Activated T-helper 1 cell treated with Interleukin-2 at 50 U/mL for 16 hours (primary cell): ENCODE measurements around the gene TP53TG5.

Source experiments
- DNase-seq: peaks from one replicate; pipeline ENCODE4 v3.0.0-alpha.2; 2020; ENCODE audit warnings: low read depth

Gene TP53TG5

DNA sequence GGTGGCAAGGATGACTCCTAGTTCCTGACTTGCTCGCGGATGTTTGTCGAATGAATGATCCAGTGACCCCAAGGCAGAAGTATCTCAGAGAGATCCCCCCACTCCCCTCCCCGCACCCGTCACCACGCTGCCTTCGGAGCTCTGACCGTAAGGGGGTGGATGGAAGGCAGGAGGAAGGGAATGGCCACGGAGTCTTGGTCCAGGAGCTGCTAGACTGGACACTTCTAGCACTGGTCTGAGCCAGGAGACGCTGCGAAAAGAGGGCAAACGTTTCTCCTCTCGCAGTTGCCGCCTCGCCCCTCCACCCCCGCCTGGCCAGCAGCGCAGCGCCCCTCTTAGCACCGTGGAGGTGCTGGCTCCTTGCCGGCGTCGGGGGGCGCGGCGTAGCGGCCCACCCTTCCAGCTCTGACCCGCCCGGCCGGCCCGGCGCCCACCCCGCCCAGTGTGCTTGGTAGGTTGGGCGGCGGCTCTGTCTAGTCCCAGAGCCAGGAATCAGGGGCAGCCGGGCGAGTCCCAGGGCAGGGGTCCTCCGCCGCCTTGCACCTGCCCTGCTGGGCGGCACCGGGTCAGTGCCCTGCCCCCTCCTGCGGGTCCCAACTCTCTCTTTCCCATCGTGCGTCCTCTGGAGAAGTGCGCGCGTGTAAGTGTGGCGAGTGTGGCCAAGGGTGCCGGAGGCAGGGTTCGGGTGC lies 27.6 kb upstream of the TP53TG5 start:
- DNase-seq = no peak

DNA sequence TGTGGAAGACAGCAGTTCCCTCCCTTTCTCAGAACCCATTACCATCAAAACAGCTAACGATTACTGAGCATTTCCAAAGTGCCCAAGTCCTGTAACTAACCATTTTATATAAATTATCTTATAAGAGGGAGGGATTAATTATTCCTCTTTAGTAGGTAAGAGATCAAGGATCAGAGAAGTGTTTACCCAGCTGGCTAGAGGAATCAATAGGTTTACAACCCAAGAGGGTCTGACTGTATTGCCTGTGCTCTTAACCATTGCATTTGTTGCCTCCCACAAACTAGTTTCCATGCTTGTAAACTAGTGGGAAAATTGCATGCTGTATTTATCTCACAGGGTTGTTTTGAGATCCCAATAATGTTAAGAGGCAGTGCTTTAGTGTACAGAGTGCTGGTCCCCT lies 26.3 kb upstream of the TP53TG5 start:
- no peak for DNase-seq

DNA sequence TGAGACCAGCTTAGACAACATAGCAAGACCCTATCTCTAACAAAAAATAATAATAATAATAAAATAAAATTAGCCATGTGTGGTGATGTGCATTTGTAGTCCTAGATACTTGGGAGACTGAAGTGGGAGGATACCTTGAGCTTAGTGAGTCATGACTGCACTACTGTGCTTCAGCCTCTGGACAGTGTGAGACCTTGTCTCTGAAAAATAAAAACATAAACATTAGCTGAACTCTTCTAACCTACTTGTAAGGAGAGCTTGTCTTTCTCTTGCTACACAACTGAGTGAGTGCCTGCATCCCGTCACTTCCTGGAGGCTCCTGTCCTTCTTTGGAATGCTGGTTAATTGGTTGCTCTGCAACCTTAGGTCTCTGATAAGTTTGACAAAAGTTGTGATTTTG lies 24.8 kb upstream of the TP53TG5 start:
- DNase-seq = no peak

DNA sequence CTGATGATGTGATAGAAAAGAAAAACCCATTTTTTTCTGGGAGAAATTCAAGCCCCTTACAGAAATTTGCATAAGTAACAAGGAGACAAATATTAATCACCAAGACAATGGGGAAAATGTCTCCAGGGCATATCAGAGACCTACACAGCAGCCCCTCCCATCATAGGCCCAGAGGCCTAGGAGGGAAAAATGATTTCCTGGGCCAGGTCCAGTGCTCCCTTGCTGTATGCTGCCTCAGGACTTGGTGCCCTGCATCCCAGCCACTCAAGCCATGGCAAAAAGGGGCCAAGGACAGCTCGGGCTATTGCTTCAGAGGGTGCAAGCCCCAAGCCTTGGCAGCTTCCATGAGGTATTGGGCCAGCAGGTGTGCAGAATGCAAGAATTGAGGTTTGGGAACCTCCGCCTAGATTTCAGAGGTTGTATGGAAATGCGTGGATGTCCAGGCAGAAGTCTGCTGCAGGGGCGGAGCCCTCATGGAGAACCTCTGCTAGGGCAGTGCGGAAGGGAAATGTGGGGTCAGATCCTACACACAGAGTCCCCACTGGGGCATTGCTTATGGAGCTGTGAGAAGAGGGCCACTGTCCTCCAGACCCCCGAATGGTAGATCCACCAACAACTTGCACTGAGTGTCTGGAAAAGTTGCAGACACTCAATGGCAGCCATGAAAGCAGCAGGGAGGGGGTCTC lies 22.4 kb upstream of the TP53TG5 start:
- DNase-seq = no peak

DNA sequence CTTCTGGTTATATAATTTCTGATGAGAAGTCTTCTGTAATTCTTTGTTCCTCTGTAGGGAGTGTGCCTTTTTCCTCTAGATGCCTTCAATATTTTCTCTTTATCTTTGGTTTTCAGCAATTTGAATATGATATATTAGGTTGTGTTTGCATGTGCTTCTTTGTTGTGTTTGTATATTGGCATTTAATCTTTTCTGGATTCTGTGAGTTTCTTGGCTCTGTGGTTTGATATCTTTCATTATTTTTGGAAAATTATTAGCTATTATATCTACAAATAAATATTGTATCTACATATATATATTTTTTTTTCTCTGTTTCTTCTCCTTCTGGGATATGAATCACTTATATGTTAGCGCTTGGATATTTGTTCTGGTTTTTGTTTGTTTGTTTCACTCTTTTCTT lies 20.9 kb upstream of the TP53TG5 start:
- DNase-seq = no peak

DNA sequence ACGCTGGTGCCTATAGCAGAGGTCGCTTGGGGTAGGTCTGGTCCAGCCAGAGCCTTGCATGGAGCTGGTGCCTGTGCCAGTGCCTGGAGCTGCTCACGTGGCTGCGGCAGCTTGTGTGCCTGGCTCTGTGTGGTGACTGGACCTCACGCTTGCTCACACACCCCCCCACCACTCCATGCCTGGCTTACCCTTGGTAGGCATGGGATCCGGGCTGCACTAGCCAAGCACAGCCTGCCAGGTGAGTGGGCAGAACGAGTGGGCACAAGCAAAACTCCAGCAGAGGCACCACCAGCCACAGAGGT lies 16.9 kb upstream of the TP53TG5 start:
- DNase-seq = no peak

DNA sequence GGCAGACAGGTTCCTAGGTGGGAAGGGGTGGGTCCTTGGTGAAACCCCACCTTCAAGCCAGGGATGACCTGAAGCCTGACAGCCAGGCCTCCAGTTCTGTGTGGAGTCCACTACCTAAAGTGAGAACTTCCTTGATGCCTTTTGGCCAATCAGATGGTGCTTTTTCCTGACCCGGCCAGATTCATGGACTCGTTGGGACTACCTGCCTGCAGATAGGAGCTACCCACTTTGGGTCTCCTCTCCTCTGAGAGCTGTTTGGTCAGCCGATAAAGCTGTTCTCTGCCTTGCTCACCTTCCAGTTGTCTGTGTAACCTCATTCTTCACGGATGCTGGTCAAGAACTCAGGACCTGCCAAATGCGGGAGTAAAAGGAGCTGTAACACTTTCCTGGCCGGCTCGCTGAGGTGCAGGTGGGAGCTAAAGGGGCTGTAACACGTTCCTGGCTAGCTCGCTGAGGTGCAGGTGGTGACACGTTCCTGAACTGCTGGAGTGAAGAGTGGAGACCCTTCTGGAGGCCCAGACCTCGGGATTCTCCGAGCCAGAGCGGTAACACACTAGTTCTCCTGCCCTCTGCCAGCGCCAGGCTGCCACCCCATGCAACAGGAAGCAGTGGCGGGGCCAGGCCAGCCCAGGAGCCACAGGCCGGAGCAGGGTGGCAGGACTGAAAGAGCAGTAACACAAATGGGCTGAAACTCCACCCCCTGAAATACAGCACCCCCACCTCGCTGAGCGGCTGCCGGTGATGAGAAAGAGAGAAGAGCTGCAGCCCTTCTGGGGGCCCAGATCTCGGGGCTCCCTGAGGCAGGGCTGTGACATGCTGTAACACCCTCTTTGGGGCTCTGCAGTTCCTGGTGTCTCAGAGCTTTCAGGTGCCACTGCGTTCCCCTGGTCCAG lies 16.3 kb upstream of the TP53TG5 start:
- no peak for DNase-seq

DNA sequence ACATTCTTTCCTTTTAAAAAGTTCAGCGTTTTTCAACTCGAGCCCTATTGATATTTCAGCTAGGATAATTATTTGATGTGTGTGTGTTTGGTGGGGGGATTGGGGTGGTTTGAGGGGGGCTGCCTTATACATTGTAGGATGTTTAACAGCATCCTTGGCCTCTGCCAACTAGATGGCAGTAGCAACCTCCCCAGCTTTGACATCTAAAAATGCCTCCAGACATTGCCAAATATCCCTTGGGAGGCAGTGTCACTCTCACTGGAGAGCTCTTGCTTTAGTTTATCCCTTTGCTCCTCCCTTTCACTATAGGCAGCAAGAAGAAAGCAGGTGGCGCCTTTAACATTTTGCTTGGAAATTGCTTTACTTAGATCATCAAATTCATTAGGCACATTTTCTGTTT lies 14.6 kb upstream of the TP53TG5 start:
- DNase-seq = no peak

DNA sequence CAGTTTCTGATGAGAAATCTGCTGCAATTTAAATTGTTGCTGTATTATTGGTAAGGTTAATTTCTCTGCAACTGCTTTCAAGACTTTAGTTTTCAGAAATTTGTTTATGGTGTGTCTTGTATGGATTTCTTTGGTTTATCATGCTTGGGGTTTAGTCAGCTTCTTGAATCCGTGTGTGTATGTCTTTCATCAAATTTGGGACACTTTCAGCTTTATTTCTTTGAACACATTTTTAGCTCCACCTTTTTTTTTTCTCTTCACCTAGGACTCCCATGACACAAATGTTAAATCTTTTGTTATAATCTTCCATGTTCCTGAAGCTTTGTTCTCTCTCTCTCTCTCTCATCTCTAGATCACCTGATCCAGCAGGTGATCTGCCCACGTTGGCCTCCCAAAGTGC lies 13.4 kb upstream of the TP53TG5 start:
- DNase-seq = no peak

DNA sequence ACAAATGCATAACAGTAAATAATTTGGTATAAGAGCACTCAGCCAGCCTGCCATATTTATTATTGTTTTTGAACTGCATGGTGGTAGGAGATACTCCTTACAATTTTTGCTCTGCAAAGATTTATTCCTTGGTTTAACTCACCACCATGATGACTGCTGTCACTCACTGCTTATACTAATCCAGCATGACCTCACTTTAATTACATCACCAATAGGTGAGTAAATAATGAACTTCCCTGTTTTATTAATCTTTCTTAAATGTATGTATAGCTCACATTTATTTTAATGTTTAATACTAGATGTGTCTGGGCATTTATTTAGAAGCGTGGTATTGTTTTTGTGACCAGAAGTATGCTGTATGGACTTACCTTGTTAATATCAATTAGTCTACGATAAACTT lies 12.8 kb upstream of the TP53TG5 start:
- DNase-seq = no peak

DNA sequence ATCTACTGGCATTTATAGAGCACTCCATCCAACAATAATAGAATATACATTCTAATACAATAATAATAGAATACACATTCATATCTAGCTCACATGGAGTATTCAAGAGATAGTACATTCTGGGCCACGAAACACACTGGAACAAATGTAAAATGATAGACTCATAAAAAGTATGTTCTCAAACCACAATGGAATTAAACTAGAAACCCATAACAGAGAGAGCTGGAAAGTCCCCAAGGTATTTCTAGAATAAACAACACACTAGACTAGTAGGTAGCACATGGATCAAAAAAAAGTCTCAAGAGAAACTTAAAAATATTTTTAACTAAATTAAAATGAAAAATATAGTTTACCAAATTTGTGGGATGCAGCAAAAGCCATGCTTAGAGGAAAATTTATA lies 9.1 kb upstream of the TP53TG5 start:
- DNase-seq = no peak

DNA sequence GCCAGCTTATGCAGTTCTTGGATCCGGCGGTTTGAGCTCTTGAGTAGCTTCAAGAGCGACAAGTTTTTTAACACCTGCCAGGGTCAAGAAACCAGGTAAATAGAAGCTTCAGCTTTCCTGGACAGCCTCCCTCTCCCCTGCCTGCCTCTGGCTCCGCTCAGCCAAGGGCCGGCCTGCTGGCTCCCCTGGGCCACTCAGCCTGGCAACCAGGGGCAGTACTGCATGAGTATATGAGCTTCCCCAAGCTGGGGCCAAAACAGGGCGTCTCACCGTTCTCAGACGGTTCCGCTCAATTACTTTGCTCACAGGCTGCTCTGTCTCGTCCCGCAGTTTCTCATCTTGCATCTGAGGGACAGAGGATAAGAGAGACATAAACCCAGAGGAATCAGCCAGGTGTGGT lies 856 bp downstream of the TP53TG5 start:
- DNase-seq = no peak

DNA sequence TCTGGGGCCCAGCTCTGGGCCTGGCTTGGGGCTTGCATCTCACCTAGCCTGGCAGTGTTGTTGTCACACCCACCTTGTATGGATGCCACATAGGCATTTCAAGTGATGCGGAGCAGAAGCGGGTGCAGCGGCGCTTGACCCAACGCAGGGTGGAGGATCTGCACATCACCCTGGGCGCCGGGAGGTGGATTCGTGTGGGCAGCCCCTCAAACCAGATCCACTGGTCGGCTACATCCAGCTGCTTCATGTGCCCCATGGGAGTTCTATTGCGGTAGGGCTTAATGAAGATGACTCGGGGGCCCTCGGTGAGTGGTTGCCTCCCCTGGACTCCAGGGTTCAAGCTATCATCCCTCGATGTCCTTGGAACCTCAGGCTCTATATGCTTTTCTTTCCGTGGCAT lies 3.2 kb downstream of the TP53TG5 start:
- no peak for DNase-seq

DNA sequence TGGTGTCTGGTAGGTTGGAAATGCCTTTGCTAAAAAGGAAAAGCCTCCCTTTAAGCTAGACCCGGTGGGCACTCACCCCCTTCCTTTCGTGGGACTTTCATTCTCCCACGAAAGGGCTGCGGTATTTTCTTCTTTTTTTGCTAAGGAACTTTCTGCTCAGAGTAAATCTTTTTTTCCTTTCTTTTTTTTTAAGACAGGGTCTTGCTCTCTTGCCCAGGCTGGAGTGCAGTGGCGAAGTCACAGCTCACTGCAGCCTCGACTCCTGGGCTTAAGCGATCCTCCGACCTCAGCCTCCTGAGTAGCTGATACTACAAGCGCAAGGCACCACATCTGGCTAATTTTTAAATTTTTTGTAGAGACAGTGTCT lies 4.0 kb downstream of the TP53TG5 start:
- DNase-seq = no peak

DNA sequence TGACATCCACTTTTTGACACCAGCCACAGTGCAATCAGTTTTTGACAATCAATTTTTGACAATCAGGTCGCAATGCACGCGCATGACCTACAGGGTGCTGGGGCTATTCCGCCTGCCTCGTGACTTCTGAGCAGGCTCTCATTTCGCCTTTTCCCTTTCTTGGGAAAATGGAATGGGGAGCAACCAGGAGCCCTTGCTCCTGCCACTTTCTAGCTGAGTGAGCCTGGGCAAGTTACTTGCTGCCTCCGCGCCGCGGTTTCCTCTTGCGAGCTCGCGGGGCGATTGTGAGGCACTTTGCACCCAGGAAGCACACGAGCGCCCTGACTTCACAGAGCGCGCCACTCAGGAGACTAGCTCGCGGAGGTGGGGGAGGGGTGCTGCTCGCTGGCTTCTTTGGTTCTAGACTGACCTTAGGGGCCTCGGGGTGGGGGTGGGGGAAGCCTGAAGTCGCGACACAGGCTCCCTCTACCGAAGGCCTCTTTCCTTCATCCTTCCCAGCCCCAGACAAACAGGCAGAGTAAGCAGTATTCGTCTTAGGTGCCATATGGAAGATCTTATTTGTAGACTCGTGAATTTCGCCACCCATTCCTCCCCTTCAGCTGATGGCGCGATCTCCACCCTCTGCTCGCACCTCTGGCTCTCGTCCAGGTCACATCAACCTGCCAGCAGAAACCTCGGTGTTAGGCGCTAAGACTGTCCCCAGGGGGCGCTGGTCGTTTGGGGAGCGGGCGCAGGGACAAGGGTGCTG lies 4.6 kb downstream of the TP53TG5 start:
- peak; percentile 84 for DNase-seq

DNA sequence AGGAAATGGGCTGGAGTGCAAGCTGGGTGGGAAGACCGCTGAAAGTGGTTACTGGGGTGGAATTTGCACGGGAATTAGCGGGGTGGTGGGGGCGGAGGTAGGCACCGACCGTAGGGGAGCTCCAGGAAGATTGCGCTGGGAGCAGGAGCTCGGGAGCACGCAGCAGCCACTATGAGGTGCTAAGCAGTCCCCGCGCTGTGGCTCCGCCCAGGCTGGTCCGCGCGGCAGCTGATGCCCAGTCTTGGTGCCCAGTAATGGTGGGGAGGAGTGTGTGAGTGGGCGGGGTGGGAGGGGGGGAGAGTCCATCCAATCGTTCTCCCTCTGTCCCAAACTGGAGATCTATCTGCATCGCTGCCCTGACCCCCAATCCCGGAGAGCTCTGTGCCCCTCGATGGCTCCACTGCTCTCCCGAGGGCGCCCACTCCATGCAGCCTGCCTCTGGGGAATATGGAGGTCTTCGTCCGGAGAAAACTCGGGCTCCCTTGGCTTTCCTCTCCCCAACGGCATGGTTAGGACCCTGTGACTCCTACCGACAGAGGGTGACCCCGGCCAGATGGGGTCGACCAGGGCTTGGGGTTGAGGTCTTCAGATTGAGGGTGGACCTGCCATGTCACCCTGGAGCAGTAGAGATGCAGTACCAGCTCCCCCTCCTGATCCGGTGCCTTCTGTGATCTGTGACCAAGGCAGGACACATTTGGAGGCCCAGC lies 5.3 kb downstream of the TP53TG5 start:
- DNase-seq = no peak

DNA sequence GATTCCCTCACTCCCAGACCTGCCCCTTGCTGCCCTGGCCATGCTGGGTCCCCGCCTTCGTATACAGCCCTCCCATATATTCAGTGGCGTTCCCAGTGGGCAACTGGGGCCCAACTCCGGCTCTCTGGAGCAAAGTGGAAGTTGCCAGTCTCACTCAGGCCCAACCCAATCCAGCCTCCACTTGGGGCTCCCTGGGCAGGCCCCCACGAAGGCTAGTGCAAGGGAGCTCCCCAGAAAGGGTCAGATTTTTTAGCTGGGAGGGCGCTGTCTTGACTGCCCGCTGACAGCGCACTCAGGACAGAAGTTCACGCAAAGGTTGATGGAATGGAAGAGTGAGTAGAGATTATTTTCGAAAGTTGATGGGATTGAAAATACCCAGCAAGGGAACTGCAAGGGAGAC lies 5.9 kb downstream of the TP53TG5 start:
- DNase-seq = no peak

DNA sequence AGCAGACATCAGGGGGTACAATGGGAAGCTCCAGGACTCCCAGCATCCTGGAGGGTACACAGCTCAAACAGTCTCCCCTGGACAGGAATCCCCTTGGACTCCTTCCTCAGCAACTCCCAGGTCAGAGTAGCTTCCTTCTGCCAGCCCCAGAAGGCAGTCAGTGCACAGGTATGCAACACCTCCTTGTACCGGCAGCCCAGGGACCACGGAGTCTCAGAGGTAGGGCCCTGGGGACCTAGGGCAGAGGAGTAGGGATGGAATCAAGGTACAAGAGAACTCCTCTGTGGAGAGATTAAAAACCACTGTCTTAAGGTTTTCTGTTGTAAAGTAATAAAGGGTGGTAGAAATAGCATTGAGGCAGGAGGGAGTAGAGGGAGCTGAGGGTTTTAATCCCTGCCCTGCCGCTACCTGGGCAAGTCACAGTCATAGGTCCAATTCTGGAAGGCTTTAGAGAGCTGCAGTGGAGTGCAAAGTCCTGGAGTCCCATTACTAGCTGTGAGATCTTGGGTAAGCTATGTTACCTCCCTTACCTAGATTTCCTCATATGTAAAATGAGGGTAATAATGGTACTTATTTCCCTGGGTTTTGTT lies 7.5 kb downstream of the TP53TG5 start:
- no peak for DNase-seq

DNA sequence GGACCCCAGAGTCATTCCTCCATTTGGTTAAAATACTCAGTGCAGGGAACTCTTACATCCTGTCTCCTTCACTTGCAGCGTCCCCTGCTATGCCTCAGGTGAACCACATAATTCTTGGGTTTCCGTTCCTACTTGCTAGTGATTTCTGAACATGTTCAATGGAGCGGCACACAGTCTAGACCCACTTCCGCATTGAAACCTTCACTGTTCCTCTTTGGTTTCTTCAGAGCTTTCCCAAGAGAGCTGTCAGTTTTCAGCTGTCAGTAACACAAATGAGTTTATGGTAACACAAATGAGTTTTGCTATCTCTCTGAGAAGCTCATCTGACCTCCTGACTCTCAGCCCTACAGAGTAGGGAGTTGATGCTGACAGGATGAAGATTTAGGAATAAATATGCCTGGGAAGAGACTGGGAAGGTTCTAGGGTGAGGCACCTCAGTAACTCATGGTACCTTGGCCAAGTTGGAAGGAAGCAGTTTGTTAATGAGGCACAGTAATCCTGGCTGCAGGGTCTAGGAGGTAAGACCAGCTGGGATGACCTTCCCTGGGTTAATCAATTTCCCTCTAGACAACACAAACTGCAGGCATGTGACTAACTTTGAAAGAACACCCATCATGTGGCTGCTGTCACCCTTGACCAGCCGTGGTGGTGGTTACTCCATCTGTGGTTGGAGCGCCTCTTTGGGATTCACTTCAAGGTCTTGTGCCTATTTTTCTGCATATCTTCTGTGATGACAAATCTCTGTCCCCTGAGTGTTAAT lies 9.7 kb downstream of the TP53TG5 start:
- no peak for DNase-seq

DNA sequence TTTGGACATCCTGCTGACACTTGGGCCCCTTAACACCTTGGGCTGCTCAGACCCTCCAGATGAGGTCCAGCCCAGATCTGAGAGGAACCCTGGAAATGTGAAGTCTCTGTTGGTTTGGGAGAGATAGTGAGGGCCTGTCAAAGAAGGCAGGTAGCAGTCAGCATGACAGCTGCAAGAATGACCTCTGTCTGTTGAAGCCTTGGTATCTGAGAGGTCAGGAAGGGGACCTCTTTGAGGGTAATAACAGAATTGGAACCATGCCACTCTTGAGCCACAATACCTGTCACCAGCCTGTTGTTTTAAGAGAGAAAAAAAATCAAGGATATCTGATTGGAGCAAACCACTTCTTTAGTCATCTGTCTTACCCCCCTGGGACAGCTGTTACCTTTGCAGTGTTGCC lies 11.0 kb downstream of the TP53TG5 start:
- no peak for DNase-seq

DNA sequence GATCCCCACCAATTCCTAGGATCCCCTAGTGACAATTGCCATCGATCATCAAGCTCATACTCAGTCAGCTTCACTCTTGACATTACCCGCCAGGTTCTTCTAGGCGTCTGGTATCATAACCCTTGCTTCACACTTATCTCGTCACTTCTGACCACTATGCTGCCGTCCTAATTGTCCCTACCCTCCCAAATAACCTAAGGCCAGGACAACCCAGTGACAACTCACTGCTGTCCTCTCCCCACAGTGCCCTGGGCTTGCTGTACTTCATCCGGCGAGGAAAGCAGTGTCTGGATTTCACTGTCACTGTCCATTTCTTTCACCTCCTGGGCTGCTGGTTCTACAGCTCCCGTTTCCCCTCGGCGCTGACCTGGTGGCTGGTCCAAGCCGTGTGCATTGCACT lies 11.5 kb downstream of the TP53TG5 start:
- DNase-seq = no peak
